IMR-90 (cell line): ENCODE measurements around the gene RHOBTB1. TPM values are rescaled to one million over a fixed set of nuclear protein-coding genes. Genes with fewer than 3 reads are reported as not detected.

Experiments
- ATAC-seq: fragments of 200-7000 bp; cut with Tn5 transposase; 2 replicates; pipeline ENCODE4 v1.9.1; 2020; ENCODE audit warnings: low read depth, mild to moderate bottlenecking, moderate library complexity
- BruUV-seq: library from RNA; stranded (reverse); fragments of 400-500 nt; replicated peaks from 2 replicates; lab custom pipeline; 2021; lab: Mats Ljungman, UMichigan
- CTCF ChIA-PET: fragments of 300-600 bp; formaldehyde crosslinking; extraction: SDS; loops from one replicate; lab custom pipeline; 2021; ENCODE audit warnings: antibody characterized with exemption; lab: Yijun Ruan, JAX
- POLR2A ChIA-PET: fragments of 300-600 bp; sonication (Branson Sonifier 250); formaldehyde crosslinking; loops from one replicate; lab custom pipeline; 2022; ENCODE audit warnings: antibody characterized with exemption; ENCODE audit not compliant: unreplicated experiment; lab: Charles Lee
- DNase-seq: peaks from one replicate; pipeline ENCODE4 v3.0.0; 2013
- H2AFZ ChIP-seq: replicated peaks from 2 replicates; pipeline ENCODE3; 2013; ENCODE audit warnings: low read length, mild to moderate bottlenecking; ENCODE audit not compliant: poor library complexity
- H2AK5ac ChIP-seq: 2 replicates; pipeline ENCODE4 v1.6.1; 2013; ENCODE audit warnings: low read depth, low read length, inconsistent platforms
- H2AK9ac ChIP-seq: replicated peaks from 2 replicates; pipeline ENCODE3; 2013; ENCODE audit warnings: mild to moderate bottlenecking, low read depth, low read length, moderate library complexity; ENCODE audit not compliant: poor library complexity
- H2BK120ac ChIP-seq: 2 replicates; pipeline ENCODE4 v1.6.1; 2013; ENCODE audit warnings: low read depth, low read length, inconsistent platforms
- H2BK15ac ChIP-seq: 3 replicates; pipeline ENCODE4 v1.6.1; 2013; ENCODE audit warnings: low read depth, low read length, inconsistent platforms
- H2BK20ac ChIP-seq: 2 replicates; pipeline ENCODE4 v1.6.1; 2013; ENCODE audit warnings: low read depth, mild to moderate bottlenecking, inconsistent platforms, low read length, moderate library complexity
- H2BK5ac ChIP-seq: 2 replicates; pipeline ENCODE4 v1.6.1; 2013; ENCODE audit warnings: mild to moderate bottlenecking, low read depth, low read length, inconsistent platforms; ENCODE audit not compliant: poor library complexity, severe bottlenecking
- H3K14ac ChIP-seq: replicated peaks from 2 replicates; pipeline ENCODE4 v1.6.1; 2013; ENCODE audit warnings: low read depth, low read length, inconsistent platforms
- H3K18ac ChIP-seq: 2 replicates; pipeline ENCODE4 v1.6.1; 2013; ENCODE audit warnings: low read depth, low read length, control low read depth
- H3K23ac ChIP-seq: 2 replicates; pipeline ENCODE4 v1.6.1; 2013; ENCODE audit warnings: low read depth, low read length, inconsistent platforms
- H3K27ac ChIP-seq: 2 replicates; pipeline ENCODE4 v1.5.1; 2013; ENCODE audit warnings: mild to moderate bottlenecking, control low read depth, low read length; ENCODE audit not compliant: insufficient read depth
- H3K27me3 ChIP-seq: 2 replicates; pipeline ENCODE4 v1.6.1; 2013; ENCODE audit warnings: low read length; ENCODE audit not compliant: control insufficient read depth, insufficient read depth
- H3K36me3 ChIP-seq: 2 replicates; pipeline ENCODE4 v1.6.1; 2013; ENCODE audit warnings: low read length, mixed read lengths; ENCODE audit not compliant: control insufficient read depth, insufficient read depth
- H3K4ac ChIP-seq: 2 replicates; pipeline ENCODE4 v1.6.1; 2013; ENCODE audit warnings: low read depth, low read length, inconsistent platforms
- H3K4me1 ChIP-seq: 2 replicates; pipeline ENCODE4 v1.6.1; 2013; ENCODE audit warnings: low read length, mixed read lengths; ENCODE audit not compliant: control insufficient read depth, insufficient read depth
- H3K4me2 ChIP-seq: 2 replicates; pipeline ENCODE4 v1.6.1; 2013; ENCODE audit warnings: low read depth, mild to moderate bottlenecking, control low read depth, low read length, moderate library complexity
- H3K4me3 ChIP-seq: 2 replicates; pipeline ENCODE4 v1.5.1; 2013; ENCODE audit warnings: low read depth, mild to moderate bottlenecking, control low read depth, low read length, moderate library complexity; ENCODE audit not compliant: insufficient read depth
- H3K56ac ChIP-seq: 2 replicates; pipeline ENCODE4 v1.6.1; 2013; ENCODE audit warnings: low read length, inconsistent platforms; ENCODE audit not compliant: insufficient read depth; ENCODE audit errors: extremely low read depth
- H3K79me1 ChIP-seq, 2 experiments: 2 replicates each; pipeline ENCODE4 v1.6.1; 2013; ENCODE audit warnings: low read length in 2 of 2, inconsistent platforms in 1 of 2, low read depth in 1 of 2
- H3K9ac ChIP-seq: 2 replicates; pipeline ENCODE4 v1.6.1; 2013; ENCODE audit warnings: low read depth, low read length, control low read depth
- H3K9me1 ChIP-seq: 2 replicates; pipeline ENCODE4 v1.6.1; 2013; ENCODE audit warnings: low read length, inconsistent platforms; ENCODE audit not compliant: insufficient read depth
- H3K9me3 ChIP-seq: 2 replicates; pipeline ENCODE4 v1.6.1; 2013; ENCODE audit warnings: low read length; ENCODE audit not compliant: control insufficient read depth, insufficient read depth
- H4K20me1 ChIP-seq: 2 replicates; pipeline ENCODE4 v1.6.1; 2013; ENCODE audit warnings: low read length, inconsistent platforms; ENCODE audit not compliant: insufficient read depth
- H4K5ac ChIP-seq: 2 replicates; pipeline ENCODE4 v1.6.1; 2013; ENCODE audit warnings: mild to moderate bottlenecking, low read depth, low read length, control low read depth
- H4K8ac ChIP-seq, 2 experiments: 2 replicates each; pipeline ENCODE4 v1.6.1; 2013; ENCODE audit warnings: low read depth in 2 of 2, low read length in 2 of 2, control low read depth in 1 of 2, inconsistent platforms in 1 of 2
- H4K91ac ChIP-seq: 2 replicates; pipeline ENCODE4 v1.6.1; 2013; ENCODE audit warnings: low read depth, low read length, inconsistent platforms; ENCODE audit not compliant: insufficient read depth
- BHLHE40 ChIP-seq: fragments of 150-350 bp; IDR thresholded peaks from 2 replicates; pipeline ENCODE4 v1.6.1; 2016; ENCODE audit warnings: mild to moderate bottlenecking, low read depth, low read length
- CEBPB ChIP-seq: IDR thresholded peaks from 2 replicates; pipeline ENCODE4 v1.6.1; 2012; ENCODE audit warnings: low read depth, low read length, improper control_type of control experiment
- FOS ChIP-seq: fragments of 150-350 bp; IDR thresholded peaks from 2 replicates; pipeline ENCODE4 v1.6.1; 2016; ENCODE audit warnings: low read depth, low read length
- RAD21 ChIP-seq: IDR thresholded peaks from 2 replicates; pipeline ENCODE4 v1.6.1; 2012; ENCODE audit warnings: low read length, improper control_type of control experiment
- RFX5 ChIP-seq: IDR thresholded peaks from 2 replicates; pipeline ENCODE4 v1.8.0; 2012; ENCODE audit warnings: low read depth, mild to moderate bottlenecking, low read length, moderate library complexity
- SMC3 ChIP-seq: fragments of 150-350 bp; IDR thresholded peaks from 2 replicates; pipeline ENCODE4 v1.6.1; 2016; ENCODE audit warnings: low read depth, mild to moderate bottlenecking, antibody characterized with exemption, low read length, moderate library complexity
- WGBS, 2 experiments: methylation state at CpG; one replicate each; pipeline versions ENCODE4 v1.1.5 to v1.1.7; 2013; ENCODE audit warnings: missing lambda C conversion rate in 2 of 2; ENCODE audit not compliant: insufficient read length in 1 of 2; ENCODE audit errors: extremely low coverage in 2 of 2; 5-methylcytosine and 5-hydroxymethylcytosine counted together
- dilution Hi-C: fragments of 300-500 bp; cut with HindIII; formaldehyde crosslinking; loops from one replicate; pipeline ENCODE4 v1.14.3; 2018; ENCODE audit warnings: low sequenced_read_pairs; ENCODE audit not compliant: unreplicated experiment
- in situ Hi-C: fragments of 300-500 bp; cut with MboI; formaldehyde crosslinking; loops from 3 replicates; pipeline ENCODE4 v1.14.3; 2019; ENCODE audit warnings: low sequenced_read_pairs, inconsistent platforms, mixed read lengths
- intact Hi-C: fragments of 100-400 bp; cut with micrococcal nuclease; formaldehyde crosslinking; loops from 2 replicates; pipeline ENCODE4 v1.10.0; 2022
- polyA plus RNA-seq, 3 experiments: library from polyadenylated mRNA; depleted of rRNA; stranded (reverse); fragments of >200 nt; gene quantifications; 2 replicates each; pipeline ENCODE4 v1.2.3, GENCODE V29; 2012; ENCODE audit warnings: low replicate concordance in 1 of 3
- total RNA-seq: library from RNA; depleted of rRNA; stranded (reverse); fragments of >200 nt; gene quantifications from 2 replicates; pipeline ENCODE4 v1.2.3, GENCODE V29; 2012
- TF ChIP-seq, protein P1 (sequence below): fragments of 150-350 bp; IDR thresholded peaks from 2 replicates; pipeline ENCODE4 v1.6.1; 2016; ENCODE audit warnings: low read depth, mild to moderate bottlenecking, low read length, moderate library complexity, borderline replicate concordance

Gene RHOBTB1
- total and polyA plus RNA-seq, 2 of the 4 experiments (the other 2 are of a cell fraction) = 8.9 to 15.2 TPM

DNA sequence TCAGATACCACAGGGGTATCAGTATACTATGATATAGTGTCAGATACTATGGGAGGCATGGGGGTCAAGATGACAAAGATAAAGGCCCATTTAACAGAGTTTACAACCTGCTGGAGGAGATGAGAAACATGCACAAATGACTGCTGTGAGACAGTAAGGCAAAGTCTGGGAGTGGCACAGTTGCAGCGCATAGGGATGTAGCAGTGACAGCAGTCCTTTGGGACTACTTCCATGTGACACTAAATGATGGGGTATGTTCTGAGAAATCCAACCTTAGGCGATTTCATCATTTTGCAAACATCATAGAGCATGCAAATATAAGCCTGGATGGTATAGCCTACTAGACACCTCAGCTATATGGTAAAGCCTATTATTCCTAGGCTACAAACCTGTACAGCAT lies 108.9 kb downstream of the RHOBTB1 start:
- DNase-seq = no peak
- H3K79me1 ChIP-seq = no peaks in the 10 kb centered on the region
- CTCF ChIA-PET = interaction anchor here (1.2 kb wide), 1 partner anchor 12 kb away, joined by 4 read pairs; no protein-coding TSS in a partner anchor
- no peak overlapping the region for H3K27ac ChIP-seq
- no peak overlapping the region for H2BK5ac ChIP-seq
- ATAC-seq = no peak
- no peak overlapping the region for H4K91ac ChIP-seq
- no peak overlapping the region for H3K4ac ChIP-seq
- dilution Hi-C loops (no loop called here), in situ Hi-C loops (no loop called here), intact Hi-C loops (no loop called here)
- no peak overlapping the region for H4K5ac ChIP-seq
- no peaks in the 10 kb centered on the region for H3K9me3 ChIP-seq
- no peak overlapping the region for H3K4me3 ChIP-seq
- H3K4me2 ChIP-seq = no peak overlapping the region
- H3K14ac ChIP-seq = no peak overlapping the region
- H2AFZ ChIP-seq = no peak overlapping the region
- no peak overlapping the region for H3K56ac ChIP-seq
- no peak for TF ChIP-seq SMC3
- TF ChIP-seq BHLHE40 = no peak
- TF ChIP-seq FOS = no peak
- no peak for TF ChIP-seq RAD21
- no peak for TF ChIP-seq RFX5
- TF ChIP-seq, protein P1, sequence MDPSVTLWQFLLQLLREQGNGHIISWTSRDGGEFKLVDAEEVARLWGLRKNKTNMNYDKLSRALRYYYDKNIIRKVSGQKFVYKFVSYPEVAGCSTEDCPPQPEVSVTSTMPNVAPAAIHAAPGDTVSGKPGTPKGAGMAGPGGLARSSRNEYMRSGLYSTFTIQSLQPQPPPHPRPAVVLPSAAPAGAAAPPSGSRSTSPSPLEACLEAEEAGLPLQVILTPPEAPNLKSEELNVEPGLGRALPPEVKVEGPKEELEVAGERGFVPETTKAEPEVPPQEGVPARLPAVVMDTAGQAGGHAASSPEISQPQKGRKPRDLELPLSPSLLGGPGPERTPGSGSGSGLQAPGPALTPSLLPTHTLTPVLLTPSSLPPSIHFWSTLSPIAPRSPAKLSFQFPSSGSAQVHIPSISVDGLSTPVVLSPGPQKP = no peak
- TF ChIP-seq CEBPB = no peak
- H3K9ac ChIP-seq = no peak overlapping the region
- no peak overlapping the region for H2BK120ac ChIP-seq
- H3K27me3 ChIP-seq = no peaks in the 10 kb centered on the region
- no peak overlapping the region for H3K23ac ChIP-seq
- no peaks in the 10 kb centered on the region for H3K36me3 ChIP-seq
- H4K8ac ChIP-seq = no peak overlapping the region
- no peak overlapping the region for H2BK20ac ChIP-seq
- no TSS peak for BruUV-seq
- WGBS, 2 experiments = no CpG with 5 or more reads among the region's 2 CpGs
- POLR2A ChIA-PET = no interaction called here
- H2AK5ac ChIP-seq = no peak overlapping the region
- no peak overlapping the region for H2AK9ac ChIP-seq
- no peaks in the 10 kb centered on the region for H3K9me1 ChIP-seq
- H2BK15ac ChIP-seq = no peak overlapping the region
- no peaks in the 10 kb centered on the region for H4K20me1 ChIP-seq
- no peak overlapping the region for H3K18ac ChIP-seq
- H3K4me1 ChIP-seq = no peaks in the 10 kb centered on the region
